ENCODE data around the gene SHOC2.

DNA sequence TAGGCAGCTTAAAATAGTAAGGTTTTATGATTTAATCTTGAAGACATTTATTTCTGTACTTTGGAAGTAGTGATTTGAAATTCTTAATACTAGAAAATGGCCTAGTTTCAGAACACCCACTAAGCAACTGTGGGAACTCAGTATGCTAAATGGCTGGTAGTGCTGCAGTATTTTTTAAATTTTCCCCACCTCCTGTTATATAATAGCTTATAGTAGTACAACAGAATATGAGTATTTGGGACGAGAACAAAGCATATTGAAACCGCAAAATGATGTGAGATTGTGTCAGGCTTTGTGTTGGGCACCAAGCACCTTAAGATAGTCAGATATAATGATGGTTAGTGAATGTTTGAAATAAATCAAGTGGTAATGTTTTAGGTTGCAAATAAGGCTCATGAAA is 8.1 kb downstream of the SHOC2 start:
- TF ChIP-seq, protein P1, sequence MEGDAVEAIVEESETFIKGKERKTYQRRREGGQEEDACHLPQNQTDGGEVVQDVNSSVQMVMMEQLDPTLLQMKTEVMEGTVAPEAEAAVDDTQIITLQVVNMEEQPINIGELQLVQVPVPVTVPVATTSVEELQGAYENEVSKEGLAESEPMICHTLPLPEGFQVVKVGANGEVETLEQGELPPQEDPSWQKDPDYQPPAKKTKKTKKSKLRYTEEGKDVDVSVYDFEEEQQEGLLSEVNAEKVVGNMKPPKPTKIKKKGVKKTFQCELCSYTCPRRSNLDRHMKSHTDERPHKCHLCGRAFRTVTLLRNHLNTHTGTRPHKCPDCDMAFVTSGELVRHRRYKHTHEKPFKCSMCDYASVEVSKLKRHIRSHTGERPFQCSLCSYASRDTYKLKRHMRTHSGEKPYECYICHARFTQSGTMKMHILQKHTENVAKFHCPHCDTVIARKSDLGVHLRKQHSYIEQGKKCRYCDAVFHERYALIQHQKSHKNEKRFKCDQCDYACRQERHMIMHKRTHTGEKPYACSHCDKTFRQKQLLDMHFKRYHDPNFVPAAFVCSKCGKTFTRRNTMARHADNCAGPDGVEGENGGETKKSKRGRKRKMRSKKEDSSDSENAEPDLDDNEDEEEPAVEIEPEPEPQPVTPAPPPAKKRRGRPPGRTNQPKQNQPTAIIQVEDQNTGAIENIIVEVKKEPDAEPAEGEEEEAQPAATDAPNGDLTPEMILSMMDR (IDR thresholded peaks at IDR 0.05): no peak
- TF ChIP-seq POLR2A (IDR thresholded peaks at IDR 0.05): no peak
